HG02973 (cell line): ENCODE results near the gene KDM7A.

Source experiments
- ATAC-seq: cut with Tn5 transposase; IDR thresholded peaks from one replicate; pipeline ENCODE4 v1.9.1; 2021; ENCODE audit warnings: moderate library complexity; ENCODE audit not compliant: unreplicated experiment

The KDM7A gene

GRCh38 chr7:140085447-140085846, 91.3 kb downstream of the KDM7A start:
- ATAC-seq, result no peak

- no peak for ATAC-seq
These were observed 91.8 kb downstream of the KDM7A start for GRCh38 chr7:140084972-140085371.

DNA sequence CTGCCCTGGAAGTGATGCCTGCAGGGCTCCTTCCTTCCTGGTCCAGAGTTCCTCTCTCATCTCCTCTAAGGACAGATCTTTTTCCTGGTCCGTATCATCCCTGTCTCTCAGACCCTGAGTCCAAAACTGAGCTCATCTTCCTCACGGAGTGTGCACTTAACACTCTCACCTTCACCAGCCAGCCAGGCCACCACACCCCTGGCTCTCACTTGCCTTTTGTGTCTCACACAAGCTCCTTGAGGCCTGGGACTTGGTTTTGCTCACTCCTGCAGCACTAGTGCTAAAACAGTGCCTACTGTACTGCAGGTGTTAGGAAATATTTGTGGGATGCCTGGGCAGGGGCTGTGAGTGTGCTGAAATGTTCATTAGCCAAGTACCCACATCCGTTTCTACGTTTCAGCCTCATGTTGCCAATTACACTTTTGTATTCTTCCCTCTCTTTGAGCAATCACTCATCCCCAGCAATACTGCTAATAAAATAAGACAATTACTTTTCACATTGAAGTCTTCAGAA, 92.6 kb downstream of the KDM7A start:
- ATAC-seq, result no peak

DNA sequence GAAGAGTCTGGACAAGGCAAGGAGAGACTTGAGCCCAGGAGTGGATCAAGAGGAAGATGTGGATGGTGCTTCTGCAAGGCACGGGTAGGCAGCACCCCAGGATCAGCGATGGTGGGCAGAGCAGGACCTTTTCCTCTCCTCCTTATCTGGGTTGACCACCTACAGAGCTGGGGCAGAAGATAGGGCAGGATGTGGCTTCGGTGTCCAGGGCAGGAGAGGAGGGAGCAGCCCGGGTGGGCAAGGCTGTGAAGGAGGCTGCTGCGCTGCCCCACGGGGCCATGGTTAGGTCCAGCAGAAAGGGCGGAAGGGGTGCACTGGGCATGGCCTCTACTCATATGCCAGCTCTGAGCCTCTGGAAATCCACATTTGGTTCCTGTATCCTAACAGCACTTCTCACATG, 94.0 kb downstream of the KDM7A start:
- ATAC-seq, result no peak

- ATAC-seq, result no peak
These were observed 94.9 kb downstream of the KDM7A start for GRCh38 chr7:140081774-140082425.

- no peak for ATAC-seq
These were observed 95.9 kb downstream of the KDM7A start for GRCh38 chr7:140080919-140081318.

DNA sequence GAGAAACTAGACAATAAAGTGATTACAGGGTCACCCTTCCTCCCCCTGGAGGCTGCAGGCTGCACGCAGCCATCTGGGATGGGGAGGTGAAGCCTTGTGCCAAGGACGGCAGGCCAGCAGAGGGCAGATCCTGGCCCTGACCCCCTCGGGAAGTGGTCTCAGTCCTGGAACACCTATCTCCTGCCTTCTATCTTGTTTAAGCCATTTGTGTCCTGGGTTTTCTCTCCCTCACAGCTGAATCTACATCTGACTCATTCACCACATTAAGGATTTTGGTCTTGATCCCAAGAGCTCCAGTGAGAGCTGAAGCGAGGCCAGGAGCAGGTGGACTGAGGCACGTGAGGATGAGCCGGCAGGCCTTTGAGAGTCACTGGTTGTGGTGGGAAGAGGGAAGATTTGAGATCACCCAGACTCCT, 97.7 kb downstream of the KDM7A start:
- ATAC-seq, result no peak

- ATAC-seq, result no peak
These were observed 98.4 kb downstream of the KDM7A start for GRCh38 chr7:140078392-140078791.

DNA sequence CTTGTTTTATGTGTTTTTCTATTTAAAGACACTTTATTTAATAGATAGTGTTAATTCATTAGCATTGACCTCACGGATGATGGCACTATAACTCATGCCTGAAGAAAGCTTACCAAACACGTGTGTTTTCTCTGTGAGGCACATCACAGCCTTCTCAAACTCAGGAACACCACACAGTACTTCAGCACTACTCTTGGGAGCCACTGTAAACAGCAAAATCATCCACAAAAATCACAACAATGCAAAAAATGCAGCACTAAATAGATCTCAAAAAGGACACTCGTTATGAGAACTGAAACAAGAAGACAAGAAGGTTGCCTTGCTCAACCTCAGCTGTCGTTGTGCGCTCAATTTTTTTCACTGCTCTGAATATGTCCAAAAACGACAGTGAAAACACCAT, 102.0 kb downstream of the KDM7A start:
- no peak for ATAC-seq

- ATAC-seq, result no peak
These were observed 106.2 kb downstream of the KDM7A start for GRCh38 chr7:140070546-140070945.

DNA sequence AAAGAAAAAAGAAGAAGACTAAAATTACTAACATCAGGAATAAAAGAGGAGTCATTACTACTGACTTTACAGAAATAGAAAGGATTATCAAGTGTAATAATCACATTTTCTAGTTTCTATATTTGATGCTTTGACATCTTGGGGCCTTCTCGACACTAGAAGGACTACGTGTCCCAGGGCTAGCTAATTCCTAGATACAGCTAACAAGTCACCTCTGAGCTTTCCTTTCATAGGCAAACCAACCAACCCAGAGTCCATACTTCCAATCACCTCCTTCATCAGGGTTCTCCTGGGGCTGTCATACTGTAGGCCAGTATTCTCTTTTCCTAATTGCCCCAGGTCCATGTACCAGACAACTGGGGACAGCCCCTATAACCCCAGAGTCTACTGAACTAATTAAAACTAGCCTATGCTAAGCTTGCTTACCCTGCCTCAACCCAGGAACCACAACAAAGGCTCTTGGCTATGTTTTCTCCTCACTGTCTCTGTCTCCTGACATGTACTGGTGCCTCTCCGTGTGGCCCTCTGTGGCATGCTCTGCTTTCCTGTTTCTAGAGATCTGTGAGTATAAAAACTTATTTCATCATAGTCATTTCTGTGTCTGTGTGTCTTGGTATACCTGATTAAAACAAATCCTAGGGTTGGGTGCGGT, 107.4 kb downstream of the KDM7A start:
- no peak for ATAC-seq

- no peak for ATAC-seq
These were observed 108.8 kb downstream of the KDM7A start for GRCh38 chr7:140068033-140068432.

- ATAC-seq, result no peak
These were observed 109.7 kb downstream of the KDM7A start for GRCh38 chr7:140067052-140067451.

DNA sequence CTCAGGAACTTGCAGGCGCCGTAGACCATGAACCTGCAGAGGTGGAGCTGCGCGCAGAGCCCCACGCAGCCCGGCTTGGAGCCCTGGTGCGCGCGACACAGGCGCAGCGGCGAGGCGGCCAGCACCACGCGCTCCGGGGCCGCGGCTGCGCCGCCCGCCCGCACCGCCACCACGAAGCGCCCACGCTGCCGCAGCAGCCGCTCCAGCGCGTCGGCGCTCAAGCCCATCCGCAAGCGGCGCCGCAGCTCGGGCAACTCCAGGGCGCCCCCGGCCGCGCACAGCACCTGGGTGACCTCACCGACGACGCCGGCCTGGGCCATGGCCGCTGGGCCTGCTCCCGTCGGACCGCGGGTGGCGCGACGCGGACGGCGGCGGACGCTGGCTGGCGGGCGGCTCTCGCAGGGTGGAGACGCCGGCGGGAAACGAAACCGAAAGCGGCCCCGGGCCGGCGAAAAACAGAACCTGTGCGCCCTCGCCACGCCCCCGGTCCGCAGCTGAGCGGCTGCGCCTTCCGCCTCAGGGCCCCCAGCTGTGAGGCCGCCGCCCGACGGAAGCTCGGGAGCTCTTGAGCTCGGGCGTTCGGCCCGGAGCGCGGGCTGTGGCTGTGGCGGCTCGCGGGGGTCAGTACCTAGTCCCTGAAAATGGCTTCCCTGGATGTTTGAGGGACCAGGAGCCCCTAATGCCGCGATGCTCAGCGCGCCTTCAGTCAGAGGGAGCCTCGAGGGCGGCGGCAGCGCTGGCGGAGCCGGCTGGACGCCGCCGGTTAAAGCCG, 114.1 kb downstream of the KDM7A start, which contains the start of gene PARP12:
TSS of gene PARP12 (minus strand) at position 424 of the 772 bp plus-strand sequence. CDS start at position 320, 104 bp downstream.
- peak; percentile 84 for ATAC-seq

DNA sequence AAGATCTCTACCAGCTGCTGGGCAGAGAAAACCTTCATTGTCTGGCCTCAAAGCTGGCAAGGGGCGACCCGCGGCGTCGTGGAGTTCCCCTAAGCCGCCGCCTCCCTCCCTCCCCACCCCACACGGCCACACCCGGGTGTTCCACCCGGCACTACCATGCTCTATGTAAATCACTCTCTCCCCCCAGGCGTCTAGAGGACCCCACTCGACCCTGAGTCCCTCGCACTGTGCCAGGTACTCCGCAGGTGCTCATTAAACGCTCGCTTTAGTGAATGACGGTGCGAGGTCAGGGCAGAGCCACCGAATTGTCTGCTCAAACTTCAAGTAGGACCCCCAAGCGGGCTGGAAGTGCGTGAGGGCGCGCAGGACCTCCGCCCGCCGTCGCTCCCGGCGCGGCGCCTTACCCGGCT, 114.7 kb downstream of the KDM7A start:
- ATAC-seq, result peak; percentile 29

DNA sequence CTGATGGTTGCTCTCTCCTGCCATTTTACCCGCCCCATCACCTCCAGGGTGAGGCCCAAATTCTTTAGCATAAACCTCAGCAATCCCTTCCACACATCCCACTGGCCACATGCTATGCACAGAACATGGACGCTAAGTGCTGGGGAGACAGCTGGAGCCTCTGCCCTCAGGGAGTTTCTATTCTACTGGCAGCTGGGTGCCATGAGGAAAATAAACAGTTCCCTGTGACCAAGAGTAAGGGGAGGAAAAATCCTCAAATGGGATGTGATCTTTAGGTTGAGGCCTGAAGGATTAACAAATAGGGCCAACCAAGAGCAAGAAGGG, 115.2 kb downstream of the KDM7A start:
- no peak for ATAC-seq

GRCh38 chr7:140060788-140061606, 115.8 kb downstream of the KDM7A start:
- no peak for ATAC-seq

DNA sequence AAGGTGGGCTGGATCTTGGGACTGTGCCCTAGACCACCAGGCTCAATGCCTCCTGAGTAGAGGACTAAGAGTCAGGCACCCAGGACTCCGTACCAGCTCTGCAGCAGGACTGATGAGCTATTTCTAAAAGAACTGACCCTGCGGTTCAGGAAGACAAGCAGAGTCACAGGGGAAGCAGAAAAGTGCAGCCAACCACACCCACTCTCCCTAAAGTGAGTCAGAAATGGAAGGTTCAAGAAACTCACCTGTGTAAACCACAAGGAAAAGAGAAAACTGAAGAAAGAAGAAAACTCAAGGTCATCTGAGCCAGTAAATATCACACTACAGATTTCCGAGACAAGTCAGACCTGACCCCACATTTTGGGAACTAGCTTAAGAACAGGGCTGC, 116.5 kb downstream of the KDM7A start:
- no peak for ATAC-seq

DNA sequence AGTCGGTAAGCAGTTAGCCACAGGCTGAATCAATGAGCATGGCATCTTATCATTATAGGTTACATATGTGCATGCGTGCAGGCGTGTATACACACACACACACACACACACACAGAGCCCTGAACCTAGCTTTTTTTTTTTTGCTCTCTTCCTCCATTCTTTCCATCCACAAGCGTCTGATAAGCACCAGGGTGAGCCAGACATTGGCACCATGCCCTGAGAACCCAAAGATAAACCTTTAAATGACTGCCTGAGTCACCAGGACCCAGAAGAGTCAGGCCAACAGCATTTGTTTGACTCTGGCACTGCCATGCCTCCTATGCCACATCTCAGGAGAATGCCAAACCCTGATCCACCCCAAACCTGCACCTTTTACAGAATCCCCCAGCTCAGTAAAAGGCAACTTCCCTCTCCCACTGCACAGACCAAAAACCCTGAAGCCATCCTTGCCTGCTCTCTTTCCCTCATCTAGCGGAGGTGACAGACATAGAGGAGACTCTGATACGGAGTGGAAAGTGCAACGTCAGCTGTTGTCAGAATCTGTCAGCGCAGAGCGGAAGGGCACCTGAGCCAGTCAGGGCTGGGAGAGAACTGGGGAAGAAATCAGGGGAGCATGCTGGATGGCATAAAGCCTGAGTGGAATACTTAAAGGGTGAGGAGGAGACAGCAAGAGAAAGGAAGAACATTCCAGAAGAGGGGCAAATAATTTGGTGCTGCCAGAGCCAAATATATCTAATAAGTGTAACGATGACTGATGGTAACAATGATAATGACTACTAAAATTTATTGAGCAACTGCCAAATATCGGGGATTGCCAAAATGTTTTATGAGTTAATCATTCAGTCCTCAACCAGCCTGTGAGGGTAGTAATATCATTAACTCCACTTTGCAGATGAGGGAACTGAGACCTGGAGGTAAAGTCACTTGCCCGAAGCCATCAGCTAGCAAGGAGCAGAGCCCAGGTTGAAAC, 117.2 kb downstream of the KDM7A start:
- ATAC-seq, result no peak

- ATAC-seq, result no peak
These were observed 118.3 kb downstream of the KDM7A start for GRCh38 chr7:140058517-140058916.
